LNCAP (cell line): ENCODE data around the gene PCGF1.

Experiments
- TF ChIP-seq, protein P1 (sequence below): fragments of 450-650 bp; IDR thresholded peaks from 2 replicates; pipeline ENCODE4 v1.5.1; 2017; ENCODE audit warnings: mild to moderate bottlenecking

Gene PCGF1

DNA sequence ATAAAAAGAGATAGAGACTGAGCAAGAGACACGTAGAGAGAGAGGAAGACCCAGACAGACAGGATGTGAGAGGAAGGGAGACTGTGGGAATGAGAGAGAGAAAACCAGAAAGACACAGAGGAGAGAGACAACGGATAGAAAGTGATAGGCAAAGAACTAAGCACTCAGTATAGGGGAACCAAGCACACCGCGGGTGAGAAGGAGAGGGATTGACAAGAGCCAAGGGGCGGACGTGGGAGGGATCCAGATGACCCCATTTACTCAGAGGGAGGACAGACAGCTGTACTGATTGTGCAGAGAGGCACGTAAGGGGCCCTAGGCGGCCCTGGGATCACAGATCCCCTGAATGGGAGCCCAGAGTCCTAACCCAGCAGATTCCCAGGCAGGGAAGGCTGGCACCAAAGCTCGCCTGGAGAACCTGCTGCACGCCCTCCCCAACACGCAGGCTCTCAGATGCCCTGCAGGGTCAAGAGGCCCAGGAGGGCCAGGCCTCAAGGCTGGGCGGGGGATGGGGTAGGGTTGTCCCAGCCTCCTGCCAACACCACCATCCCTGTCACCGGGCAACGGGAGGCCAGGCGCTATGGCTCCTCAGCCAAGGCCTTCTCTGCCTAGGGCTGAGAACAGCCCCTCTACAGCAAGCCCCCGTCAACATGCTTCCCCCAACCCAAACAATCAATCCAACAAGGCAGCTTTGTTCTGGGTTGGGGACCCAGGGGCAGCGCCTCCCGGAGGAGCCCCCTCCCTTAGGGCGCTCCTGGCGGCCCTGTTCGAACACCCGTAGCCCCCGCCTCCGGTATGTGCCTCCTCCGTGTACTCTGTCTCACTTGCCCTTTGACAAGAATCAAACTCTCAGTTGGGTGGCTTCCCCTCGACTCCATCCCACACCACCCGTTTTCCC, 45.7 kb upstream of the PCGF1 start:
- TF ChIP-seq, protein P1, sequence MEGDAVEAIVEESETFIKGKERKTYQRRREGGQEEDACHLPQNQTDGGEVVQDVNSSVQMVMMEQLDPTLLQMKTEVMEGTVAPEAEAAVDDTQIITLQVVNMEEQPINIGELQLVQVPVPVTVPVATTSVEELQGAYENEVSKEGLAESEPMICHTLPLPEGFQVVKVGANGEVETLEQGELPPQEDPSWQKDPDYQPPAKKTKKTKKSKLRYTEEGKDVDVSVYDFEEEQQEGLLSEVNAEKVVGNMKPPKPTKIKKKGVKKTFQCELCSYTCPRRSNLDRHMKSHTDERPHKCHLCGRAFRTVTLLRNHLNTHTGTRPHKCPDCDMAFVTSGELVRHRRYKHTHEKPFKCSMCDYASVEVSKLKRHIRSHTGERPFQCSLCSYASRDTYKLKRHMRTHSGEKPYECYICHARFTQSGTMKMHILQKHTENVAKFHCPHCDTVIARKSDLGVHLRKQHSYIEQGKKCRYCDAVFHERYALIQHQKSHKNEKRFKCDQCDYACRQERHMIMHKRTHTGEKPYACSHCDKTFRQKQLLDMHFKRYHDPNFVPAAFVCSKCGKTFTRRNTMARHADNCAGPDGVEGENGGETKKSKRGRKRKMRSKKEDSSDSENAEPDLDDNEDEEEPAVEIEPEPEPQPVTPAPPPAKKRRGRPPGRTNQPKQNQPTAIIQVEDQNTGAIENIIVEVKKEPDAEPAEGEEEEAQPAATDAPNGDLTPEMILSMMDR = no peak

DNA sequence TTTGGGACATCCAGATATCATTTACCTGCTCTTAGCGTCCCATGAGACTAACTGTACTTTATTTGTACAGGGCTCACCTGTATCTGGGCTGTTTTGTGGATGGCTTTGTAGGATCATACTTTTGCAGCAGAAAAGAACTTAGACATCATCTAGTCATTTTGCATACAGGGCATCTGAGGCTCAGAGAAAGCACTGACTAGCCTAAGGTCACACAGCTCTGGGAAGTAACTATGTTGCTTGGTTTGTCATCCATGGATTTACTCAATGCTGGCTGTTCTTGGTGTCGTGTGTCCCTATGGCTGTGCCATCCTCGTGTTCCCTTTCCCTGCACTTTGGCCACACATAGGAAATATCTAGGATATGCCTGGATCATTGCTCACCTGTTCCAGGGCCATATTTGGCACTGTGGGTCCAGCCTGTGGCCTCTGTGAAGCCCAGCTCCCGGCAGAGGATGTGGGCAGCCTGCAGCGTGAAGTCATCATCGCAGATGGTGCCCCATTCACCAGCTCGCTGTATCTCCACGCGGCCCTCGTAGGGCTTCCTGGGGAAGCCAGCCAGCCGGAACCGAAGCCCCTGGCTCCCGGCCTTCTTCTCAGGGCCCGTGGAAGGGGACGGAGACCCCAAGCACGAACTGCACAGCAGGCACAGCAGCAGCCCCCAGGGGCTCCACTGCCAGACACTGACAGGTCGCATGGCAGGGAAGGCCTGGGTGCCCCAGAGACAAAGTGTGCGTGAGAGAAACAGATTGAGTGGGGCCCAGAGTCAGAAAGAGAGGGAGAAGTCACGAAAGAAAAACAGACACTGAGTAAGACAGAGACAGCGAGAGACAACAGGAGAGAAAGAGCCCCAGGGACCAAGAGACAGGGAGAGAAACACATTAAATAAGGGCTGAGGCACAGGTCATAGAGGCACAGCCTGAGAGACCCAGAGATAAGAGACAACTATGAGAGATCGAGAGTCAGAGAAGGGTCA, 44.7 kb upstream of the PCGF1 start:
- TF ChIP-seq, protein P1 = no peak

DNA sequence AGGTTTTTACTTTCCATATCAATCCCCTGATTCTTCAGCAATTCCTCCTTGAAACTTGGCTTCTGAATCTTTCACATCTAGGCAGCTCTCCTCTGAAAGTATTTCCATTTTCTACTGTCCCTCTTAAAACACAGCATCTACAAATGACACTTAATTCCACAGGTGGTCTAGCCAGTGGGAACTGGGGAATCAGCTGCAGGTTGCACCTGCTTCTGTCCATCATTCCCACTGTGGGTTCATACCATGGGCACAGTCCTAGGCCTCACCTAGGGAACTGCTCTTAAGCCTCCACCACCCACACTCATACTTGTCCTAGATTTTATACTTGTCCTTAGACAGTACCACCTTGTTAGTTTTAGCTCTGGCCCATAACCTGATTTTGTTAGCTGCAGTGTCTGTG, 44.0 kb upstream of the PCGF1 start:
- TF ChIP-seq, protein P1 = no peak

DNA sequence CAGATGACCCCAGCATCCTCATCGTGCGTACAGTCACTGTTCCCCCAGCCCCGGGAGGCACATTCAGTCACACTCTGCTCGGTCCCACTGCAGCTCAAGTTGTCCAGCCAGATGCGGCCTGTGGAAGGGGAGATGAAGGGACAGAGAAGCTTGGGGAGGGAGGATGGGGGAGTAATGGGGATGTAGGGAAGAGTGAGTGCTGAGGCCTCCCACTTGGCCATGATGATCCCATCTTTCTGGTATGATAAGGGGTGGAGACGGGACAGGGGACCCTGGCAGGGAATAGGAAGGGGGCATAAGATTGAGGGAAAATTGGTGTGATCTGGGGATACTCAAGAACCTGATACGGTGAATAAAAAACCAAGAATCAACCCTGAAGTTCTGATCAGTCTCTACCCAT, 42.7 kb upstream of the PCGF1 start:
- TF ChIP-seq, protein P1 = no peak

DNA sequence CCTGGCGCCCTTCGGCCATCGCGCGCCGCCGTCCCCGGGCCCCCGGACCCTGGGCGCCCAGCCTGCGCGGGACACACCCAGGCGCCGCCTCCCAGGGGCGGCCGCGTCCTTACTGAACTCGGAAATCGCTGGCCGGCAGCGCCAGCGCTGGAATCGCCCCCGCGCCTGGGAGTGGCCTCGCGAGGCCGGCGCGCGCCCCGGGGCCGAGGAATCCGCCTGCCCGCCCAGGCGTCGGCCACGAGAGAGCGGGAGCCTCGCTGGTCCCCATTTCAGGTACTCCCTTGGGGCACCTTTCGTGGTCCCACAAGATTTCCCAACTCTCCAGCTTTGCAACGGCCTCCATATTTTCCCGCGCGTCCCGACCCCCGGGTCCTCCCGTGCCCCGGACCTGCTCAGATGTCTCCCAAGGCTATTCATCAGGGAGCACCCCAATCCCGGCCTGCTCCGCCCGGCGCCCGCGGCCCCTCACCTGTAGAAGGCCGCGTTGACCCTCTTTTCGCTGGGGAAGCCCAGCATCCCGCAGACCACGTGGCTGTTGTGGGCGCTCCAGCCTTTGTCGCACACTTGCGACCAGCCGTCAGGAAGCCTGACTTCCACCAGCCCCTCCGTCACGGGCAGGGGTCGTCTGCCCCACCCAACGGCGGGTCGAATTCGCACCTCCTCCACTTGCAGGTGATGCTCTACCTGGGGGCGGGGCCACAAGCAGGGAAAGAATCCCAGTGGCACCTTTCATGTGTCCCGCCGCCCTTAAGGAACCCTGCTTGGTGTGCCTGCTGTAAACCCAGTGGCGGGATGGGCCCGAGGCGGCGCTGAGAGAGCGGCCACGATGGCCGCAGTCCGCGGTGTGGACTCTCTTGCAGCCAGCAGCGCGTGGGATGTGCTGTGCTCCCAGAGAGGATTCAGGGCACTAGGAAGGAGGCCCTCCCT, 41.7 kb upstream of the PCGF1 start:
- TF ChIP-seq, protein P1 = no peak

DNA sequence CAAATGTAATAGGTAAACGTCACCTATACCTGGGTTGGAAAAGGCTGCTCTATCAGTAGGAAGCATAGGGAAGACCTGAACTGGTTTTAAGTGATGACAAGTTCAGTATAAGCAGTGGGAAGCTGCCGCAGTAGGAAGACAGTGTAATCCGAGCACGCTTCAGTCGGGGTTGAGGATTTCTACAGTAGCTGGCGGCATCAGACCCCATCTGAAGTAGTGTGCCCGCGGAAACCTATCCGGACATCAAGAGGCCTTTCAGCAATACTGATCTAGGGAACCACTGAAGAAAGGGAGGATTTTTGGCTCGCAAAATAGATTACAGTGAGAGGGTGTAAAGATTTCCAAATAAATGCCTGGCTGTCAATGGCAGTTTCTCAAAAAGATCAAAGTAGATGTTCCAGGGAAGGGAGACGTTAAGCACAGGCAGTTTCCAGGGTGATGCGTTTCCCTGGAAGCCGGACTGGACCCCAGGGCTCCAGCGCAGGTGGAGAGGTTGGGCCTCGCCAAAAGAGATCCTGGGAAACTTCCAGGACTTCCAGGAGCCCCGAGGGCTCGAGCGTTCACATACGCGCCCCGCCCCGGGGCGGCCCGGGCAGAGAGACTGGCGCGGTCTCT, 40.9 kb upstream of the PCGF1 start:
- TF ChIP-seq, protein P1 = no peak
